Measurements from ENCODE around the gene ABHD6. TPM values are rescaled to one million over a fixed set of nuclear protein-coding genes. Genes with fewer than 3 reads are reported as not detected.
A peak's percentile ranks its signal among the peaks of the same experiment; 100 is the strongest.

ABHD6 gene
- total RNA-seq, 4 donors from 2014 or later: 35.6 to 39.8 (median 38.2) TPM

DNA sequence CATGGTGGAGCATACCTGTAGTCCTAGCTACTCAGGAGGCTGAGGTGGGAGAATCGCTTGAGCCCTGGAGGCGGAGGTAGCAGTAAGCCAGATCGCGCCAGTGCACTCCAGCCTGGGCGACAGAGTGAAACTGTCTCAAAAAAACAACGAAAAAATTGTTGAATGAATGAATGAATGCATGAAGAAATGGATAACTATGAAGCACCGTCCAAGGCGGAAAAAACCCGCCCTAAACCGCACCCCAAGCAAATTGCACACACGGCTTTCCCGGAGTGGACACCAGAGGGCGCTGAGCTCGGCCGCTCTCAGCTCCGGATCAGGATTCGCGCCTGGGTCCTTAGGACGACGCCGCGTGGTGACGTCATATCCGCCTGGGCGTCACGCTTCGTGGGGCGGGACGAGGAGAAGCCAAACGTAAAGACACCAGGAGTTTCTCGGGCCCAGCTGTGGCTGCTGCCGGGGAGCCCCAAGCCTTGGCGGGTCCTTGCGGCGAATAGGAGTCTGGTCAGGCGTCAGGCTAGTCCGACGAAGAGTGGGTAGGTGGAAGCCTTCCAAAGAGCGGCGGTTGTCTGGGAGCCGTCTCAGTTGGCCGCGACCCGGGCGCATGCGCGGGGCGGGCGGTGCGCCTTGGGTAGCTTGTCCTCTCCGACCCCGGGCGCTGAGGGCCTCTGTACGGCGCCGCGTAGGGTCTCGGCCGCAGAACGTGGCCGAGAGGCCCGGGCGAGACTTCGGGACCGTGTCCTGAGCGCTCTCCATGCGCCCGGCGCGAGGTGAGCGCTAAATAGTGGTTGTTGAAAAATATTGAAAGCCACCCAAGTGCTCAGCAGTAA, 68.5 kb downstream of the ABHD6 start, which contains the start of the genes HTD2 and RPP14:
Gene HTD2, plus strand, starts transcription at position 639 of the 830 bp plus-strand sequence. CDS start 11,094 bp downstream, outside the sequence.
Gene RPP14, plus strand, starts transcription at position 364 of the 830 bp plus-strand sequence. CDS start 4,085 bp downstream, outside the sequence.
- peaks cover 15% of the 10 kb centered on the region for H3K36me3 ChIP-seq
- TF ChIP-seq, protein P1, sequence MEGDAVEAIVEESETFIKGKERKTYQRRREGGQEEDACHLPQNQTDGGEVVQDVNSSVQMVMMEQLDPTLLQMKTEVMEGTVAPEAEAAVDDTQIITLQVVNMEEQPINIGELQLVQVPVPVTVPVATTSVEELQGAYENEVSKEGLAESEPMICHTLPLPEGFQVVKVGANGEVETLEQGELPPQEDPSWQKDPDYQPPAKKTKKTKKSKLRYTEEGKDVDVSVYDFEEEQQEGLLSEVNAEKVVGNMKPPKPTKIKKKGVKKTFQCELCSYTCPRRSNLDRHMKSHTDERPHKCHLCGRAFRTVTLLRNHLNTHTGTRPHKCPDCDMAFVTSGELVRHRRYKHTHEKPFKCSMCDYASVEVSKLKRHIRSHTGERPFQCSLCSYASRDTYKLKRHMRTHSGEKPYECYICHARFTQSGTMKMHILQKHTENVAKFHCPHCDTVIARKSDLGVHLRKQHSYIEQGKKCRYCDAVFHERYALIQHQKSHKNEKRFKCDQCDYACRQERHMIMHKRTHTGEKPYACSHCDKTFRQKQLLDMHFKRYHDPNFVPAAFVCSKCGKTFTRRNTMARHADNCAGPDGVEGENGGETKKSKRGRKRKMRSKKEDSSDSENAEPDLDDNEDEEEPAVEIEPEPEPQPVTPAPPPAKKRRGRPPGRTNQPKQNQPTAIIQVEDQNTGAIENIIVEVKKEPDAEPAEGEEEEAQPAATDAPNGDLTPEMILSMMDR (IDR thresholded peaks at IDR 0.05): peak; percentile 96 to 98
- TF ChIP-seq POLR2AphosphoS5 (IDR thresholded peaks at IDR 0.05) (peak in 2 of 3 donors; percentile 23 to 58), EP300 (IDR thresholded peaks at IDR 0.05) (no peak), POLR2A (IDR thresholded peaks at IDR 0.05) (peak in 1 of 2 donors; percentile 83)
- WGBS: 5% methylated on average over 50 of the region's 71 CpGs

GRCh38 chr3:58307639-58308215, 70.1 kb downstream of the ABHD6 start:
- WGBS: 22% methylated on average over 10 of the region's 10 CpGs
- peaks cover 32% of the 10 kb centered on the region for H3K36me3 ChIP-seq
- H3K4me3 ChIP-seq: peak overlapping the region; percentile 88
- peak overlapping the region; percentile 99 for H3K27ac ChIP-seq
- DNase-seq (ENCODE audit: low spot score in 2 of 2): no peak
- no peaks in the 10 kb centered on the region for H3K27me3 ChIP-seq
- no peaks in the 10 kb centered on the region for H3K9me3 ChIP-seq
- TF ChIP-seq POLR2AphosphoS5 (IDR thresholded peaks at IDR 0.05): no peak
- TF ChIP-seq EP300 (IDR thresholded peaks at IDR 0.05): no peak
- TF ChIP-seq, protein P1 (IDR thresholded peaks at IDR 0.05): peak; percentile 9 to 18
- TF ChIP-seq POLR2A (IDR thresholded peaks at IDR 0.05): no peak
- H3K4me1 ChIP-seq: peaks cover 37% of the 10 kb centered on the region

More for the DNA sequence above, 68.5 kb downstream of the ABHD6 start, which contains the start of the genes HTD2 and RPP14:
- Histone ChIP-seq H3K4me1 (peaks cover 37% of the 10 kb centered on the region), H3K4me3 (peak within 1 kb of the TSS; percentile 88), H3K9me3 (no peaks in the 10 kb centered on the region), H3K27me3 (no peaks in the 10 kb centered on the region), H3K27ac (peak within 1 kb of the TSS; percentile 99)
- DNase-seq (ENCODE audit: low spot score in 2 of 2): peak; percentile 99 to 100

DNA sequence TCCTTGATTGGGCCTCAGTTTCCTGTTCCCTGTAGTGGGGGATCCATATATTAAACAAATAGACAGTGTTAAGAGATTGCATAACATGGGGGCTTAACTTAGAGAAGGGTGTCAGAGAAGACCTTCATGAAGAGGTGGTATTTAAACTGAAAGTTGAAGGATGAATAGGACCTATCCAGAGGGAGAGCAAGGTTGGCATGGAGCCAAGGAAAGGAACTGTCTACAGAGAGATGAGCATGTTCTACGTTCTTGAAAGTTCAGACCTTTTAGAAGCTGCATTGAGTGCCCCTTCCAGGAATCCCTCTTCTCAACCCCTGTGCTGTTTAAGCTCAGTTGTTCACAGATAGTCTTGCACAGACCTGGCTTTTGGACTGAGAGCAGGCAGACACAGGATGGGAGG, 71.1 kb downstream of the ABHD6 start:
- 8% methylated on average over 1 of the region's 1 CpG for WGBS
- peaks cover 42% of the 10 kb centered on the region for H3K36me3 ChIP-seq
- no peak overlapping the region for H3K27ac ChIP-seq
- no peak for DNase-seq (ENCODE audit: low spot score in 2 of 2)
- H3K4me1 ChIP-seq: peaks cover 37% of the 10 kb centered on the region
- peak overlapping the region; percentile 88 for H3K4me3 ChIP-seq
- H3K9me3 ChIP-seq: no peaks in the 10 kb centered on the region
- H3K27me3 ChIP-seq: no peaks in the 10 kb centered on the region
- no peak for TF ChIP-seq POLR2A (IDR thresholded peaks at IDR 0.05)
- TF ChIP-seq, protein P1 (IDR thresholded peaks at IDR 0.05): no peak
- no peak for TF ChIP-seq POLR2AphosphoS5 (IDR thresholded peaks at IDR 0.05)
- no peak for TF ChIP-seq EP300 (IDR thresholded peaks at IDR 0.05)

DNA sequence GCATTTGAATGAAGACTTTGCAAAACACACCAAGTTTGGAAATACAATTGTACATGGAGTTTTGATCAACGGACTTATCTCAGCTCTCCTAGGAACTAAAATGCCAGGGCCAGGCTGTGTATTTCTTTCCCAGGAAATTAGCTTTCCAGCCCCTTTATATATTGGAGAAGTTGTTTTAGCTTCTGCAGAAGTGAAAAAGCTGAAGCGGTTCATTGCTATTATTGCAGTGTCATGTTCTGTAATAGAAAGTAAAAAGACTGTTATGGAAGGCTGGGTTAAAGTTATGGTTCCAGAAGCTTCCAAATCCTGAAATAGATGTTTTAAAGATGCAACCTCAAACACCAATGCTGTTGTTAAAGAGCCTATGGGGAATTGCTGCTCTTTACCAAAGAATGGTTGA, 80.2 kb downstream of the ABHD6 start:
- no peaks in the 10 kb centered on the region for H3K9me3 ChIP-seq
- H3K4me3 ChIP-seq: no peak overlapping the region
- H3K27me3 ChIP-seq: no peaks in the 10 kb centered on the region
- 85% methylated on average over 2 of the region's 2 CpGs for WGBS
- TF ChIP-seq POLR2A (IDR thresholded peaks at IDR 0.05): no peak
- no peak for TF ChIP-seq POLR2AphosphoS5 (IDR thresholded peaks at IDR 0.05)
- TF ChIP-seq EP300 (IDR thresholded peaks at IDR 0.05): no peak
- TF ChIP-seq, protein P1 (IDR thresholded peaks at IDR 0.05): no peak
- H3K27ac ChIP-seq: no peak overlapping the region
- H3K4me1 ChIP-seq: no peaks in the 10 kb centered on the region
- DNase-seq (ENCODE audit: low spot score in 2 of 2): no peak
- peaks cover 67% of the 10 kb centered on the region for H3K36me3 ChIP-seq

DNA sequence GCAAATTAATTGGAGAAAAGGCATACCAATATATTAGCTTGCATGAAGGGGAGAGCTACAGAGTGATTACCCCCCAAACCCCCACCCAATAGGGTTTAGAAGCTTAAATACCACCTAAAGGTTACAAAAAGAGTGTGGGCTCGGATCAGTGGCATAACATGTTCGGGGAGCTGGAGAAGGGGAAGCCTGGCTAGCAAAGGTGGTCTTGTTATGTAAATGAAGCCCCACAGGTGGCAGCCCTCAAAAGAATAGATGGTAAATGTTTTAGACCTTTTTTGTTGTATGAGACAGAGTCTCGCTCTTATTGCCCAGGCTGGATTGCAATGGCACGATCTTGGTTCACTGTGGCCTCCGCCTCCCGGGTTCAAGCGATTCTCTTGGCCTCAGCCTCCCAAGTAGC, 84.2 kb downstream of the ABHD6 start:
- Histone ChIP-seq H3K4me1 (peaks cover 12% of the 10 kb centered on the region), H3K4me3 (no peak overlapping the region), H3K27ac (no peak overlapping the region), H3K27me3 (no peaks in the 10 kb centered on the region), H3K9me3 (no peaks in the 10 kb centered on the region), H3K36me3 (peaks cover 32% of the 10 kb centered on the region)
- TF ChIP-seq POLR2A (IDR thresholded peaks at IDR 0.05) (no peak), EP300 (IDR thresholded peaks at IDR 0.05) (no peak), POLR2AphosphoS5 (IDR thresholded peaks at IDR 0.05) (no peak)
- TF ChIP-seq, protein P1 (IDR thresholded peaks at IDR 0.05): no peak
- WGBS: 92% methylated on average over 7 of the region's 7 CpGs
- no peak for DNase-seq (ENCODE audit: low spot score in 2 of 2)
